HepG2 (cell line): ENCODE measurements around the gene LAMB4. TPM values are rescaled to one million over a fixed set of nuclear protein-coding genes. Genes with fewer than 3 reads are reported as not detected.

Experiments used
- ETV6 ChIP-seq: sonication (generic); formaldehyde crosslinking; conservative IDR thresholded peaks from 2 replicates; pipeline ENCODE4 v1.4.0; 2020; ENCODE audit warnings: missing genetic modification reagents
- MED1 ChIP-seq: sonication (generic); formaldehyde crosslinking; IDR thresholded peaks from 2 replicates; pipeline ENCODE4 v1.4.0; 2020; ENCODE audit warnings: missing genetic modification reagents
- SP4 ChIP-seq: sonication (generic); formaldehyde crosslinking; IDR thresholded peaks from 2 replicates; pipeline ENCODE4 v1.8.1; 2023; ENCODE audit warnings: mild to moderate bottlenecking, missing genetic modification reagents
- TFDP2 ChIP-seq: sonication (generic); formaldehyde crosslinking; IDR thresholded peaks from 2 replicates; pipeline ENCODE4 v1.4.0; 2020; ENCODE audit warnings: missing genetic modification reagents
- ZC3H13 ChIP-seq: sonication (generic); formaldehyde crosslinking; IDR thresholded peaks from 2 replicates; pipeline ENCODE4 v1.8.1; 2023; ENCODE audit warnings: mild to moderate bottlenecking, missing genetic modification reagents, moderate library complexity
- ZNF142 ChIP-seq: sonication (generic); formaldehyde crosslinking; IDR thresholded peaks from 2 replicates; pipeline ENCODE4 v1.4.0; 2020; ENCODE audit warnings: missing genetic modification reagents
- ZNF383 ChIP-seq: sonication (generic); formaldehyde crosslinking; IDR thresholded peaks from 2 replicates; pipeline ENCODE4 v1.4.0; 2020; ENCODE audit warnings: missing genetic modification reagents, mild to moderate bottlenecking, borderline replicate concordance
- ZNF451 ChIP-seq: sonication (generic); formaldehyde crosslinking; IDR thresholded peaks from 2 replicates; pipeline ENCODE4 v1.5.0; 2020; ENCODE audit warnings: mild to moderate bottlenecking, missing genetic modification reagents
- ZNF660 ChIP-seq: sonication (generic); formaldehyde crosslinking; IDR thresholded peaks from 2 replicates; pipeline ENCODE4 v1.5.1; 2020; ENCODE audit warnings: mild to moderate bottlenecking, low read depth, missing genetic modification reagents, borderline replicate concordance
- ZNF780A ChIP-seq: sonication (generic); formaldehyde crosslinking; IDR thresholded peaks from 2 replicates; pipeline ENCODE4 v1.8.0; 2022; ENCODE audit warnings: mild to moderate bottlenecking, missing genetic modification reagents, moderate library complexity
- ZNF891 ChIP-seq: sonication (generic); formaldehyde crosslinking; IDR thresholded peaks from 2 replicates; pipeline ENCODE4 v1.5.0; 2020; ENCODE audit warnings: mild to moderate bottlenecking, missing genetic modification reagents
- polyA plus RNA-seq, 8 experiments: library from polyadenylated mRNA; depleted of rRNA in 3 of 8; stranded (reverse) in 7 of 8; unstranded in 1 of 8; fragments of >200 nt; fragmentation: Illumina TruSeq in 4 of 8; extraction: Trizol in 4 of 8; gene quantifications; 2 replicates each; pipeline versions ENCODE4 v1.2.1 to v1.2.3, GENCODE V29; 2011 to 2016; ENCODE audit warnings: low read depth in 4 of 8, missing spikeins in 1 of 8, mixed read lengths in 1 of 8; ENCODE audit not compliant: insufficient read depth in 1 of 8
- total RNA-seq, 5 experiments: library from RNA; depleted of rRNA; stranded (reverse); fragments of >200 nt; fragmentation: Illumina TruSeq; extraction: Trizol; gene quantifications; 2 replicates each; pipeline ENCODE4 v1.2.3, GENCODE V29; 2016; ENCODE audit warnings: low read depth in 1 of 5
- TF ChIP-seq, protein P1 (sequence below): sonication (generic); formaldehyde crosslinking; IDR thresholded peaks from 2 replicates; pipeline ENCODE4 v1.4.0; 2020; ENCODE audit warnings: missing genetic modification reagents
- TF ChIP-seq, protein P2 (sequence below): IDR thresholded peaks from 2 replicates; pipeline ENCODE4 v1.6.1; 2012; ENCODE audit warnings: low read length, improper control_type of control experiment

Gene LAMB4
- total and polyA plus RNA-seq, 2 of the 13 experiments (the other 11 are each of a cell fraction or from before 2014, with no cell fraction given), result 0.05 TPM; not detected in 1

DNA sequence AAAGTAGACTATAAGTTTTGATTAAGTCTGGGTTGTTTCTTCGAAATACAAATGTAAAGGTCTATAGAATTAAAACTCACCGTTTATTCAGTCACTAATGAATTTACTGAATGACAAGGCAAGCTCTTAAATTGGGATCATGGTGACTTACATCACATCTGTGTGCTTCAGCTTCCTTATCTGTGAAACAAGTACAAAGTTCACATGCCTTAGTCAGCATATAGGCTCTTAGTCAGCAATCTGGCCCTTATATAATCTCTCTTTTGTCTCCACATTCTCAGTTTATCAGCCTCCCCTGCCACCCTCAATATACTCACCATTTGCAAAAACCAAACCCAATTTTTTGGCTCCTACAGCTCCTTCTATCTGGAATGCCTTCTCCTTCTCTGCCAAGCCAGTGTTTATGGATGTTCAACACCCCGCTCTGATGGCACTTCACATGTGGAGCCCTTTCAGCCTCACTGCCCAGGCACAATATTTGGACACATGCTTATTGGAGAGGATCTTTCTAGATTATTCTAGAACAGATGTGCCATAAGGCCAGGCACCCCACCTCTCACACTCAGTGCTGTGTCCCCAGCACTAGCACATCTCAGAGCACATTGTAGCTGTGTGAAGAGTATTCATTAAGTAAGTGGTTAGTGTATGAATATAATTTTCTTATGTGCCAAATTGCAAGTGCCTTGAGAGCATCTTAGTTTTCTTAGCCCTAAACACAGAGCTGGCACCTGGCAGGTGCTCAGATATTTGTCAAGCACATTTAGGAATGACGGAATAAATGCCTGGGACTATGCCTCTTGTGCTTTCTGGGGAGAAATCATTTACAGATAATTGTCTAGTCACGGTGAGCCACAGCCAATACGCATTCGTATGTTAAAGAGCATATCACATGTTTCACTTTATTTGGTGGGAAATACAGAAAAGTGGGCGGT lies 117.4 kb downstream of the LAMB4 start (continued):
- TF ChIP-seq ZNF142 (CRISPR knock-in tag) (no peak), ETV6 (CRISPR knock-in tag) (no peak), ZNF891 (CRISPR knock-in tag) (no peak), ZNF383 (CRISPR knock-in tag) (no peak), MED1 (CRISPR knock-in tag) (peak; percentile 85), SP4 (CRISPR knock-in tag) (no peak), ZNF660 (CRISPR knock-in tag) (no peak), TFDP2 (no peak), ZNF780A (CRISPR knock-in tag) (no peak), ZNF451 (CRISPR knock-in tag) (no peak), ZC3H13 (no peak)
- TF ChIP-seq, protein P1, sequence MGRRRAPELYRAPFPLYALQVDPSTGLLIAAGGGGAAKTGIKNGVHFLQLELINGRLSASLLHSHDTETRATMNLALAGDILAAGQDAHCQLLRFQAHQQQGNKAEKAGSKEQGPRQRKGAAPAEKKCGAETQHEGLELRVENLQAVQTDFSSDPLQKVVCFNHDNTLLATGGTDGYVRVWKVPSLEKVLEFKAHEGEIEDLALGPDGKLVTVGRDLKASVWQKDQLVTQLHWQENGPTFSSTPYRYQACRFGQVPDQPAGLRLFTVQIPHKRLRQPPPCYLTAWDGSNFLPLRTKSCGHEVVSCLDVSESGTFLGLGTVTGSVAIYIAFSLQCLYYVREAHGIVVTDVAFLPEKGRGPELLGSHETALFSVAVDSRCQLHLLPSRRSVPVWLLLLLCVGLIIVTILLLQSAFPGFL (CRISPR knock-in tag), result no peak
- TF ChIP-seq, protein P2, sequence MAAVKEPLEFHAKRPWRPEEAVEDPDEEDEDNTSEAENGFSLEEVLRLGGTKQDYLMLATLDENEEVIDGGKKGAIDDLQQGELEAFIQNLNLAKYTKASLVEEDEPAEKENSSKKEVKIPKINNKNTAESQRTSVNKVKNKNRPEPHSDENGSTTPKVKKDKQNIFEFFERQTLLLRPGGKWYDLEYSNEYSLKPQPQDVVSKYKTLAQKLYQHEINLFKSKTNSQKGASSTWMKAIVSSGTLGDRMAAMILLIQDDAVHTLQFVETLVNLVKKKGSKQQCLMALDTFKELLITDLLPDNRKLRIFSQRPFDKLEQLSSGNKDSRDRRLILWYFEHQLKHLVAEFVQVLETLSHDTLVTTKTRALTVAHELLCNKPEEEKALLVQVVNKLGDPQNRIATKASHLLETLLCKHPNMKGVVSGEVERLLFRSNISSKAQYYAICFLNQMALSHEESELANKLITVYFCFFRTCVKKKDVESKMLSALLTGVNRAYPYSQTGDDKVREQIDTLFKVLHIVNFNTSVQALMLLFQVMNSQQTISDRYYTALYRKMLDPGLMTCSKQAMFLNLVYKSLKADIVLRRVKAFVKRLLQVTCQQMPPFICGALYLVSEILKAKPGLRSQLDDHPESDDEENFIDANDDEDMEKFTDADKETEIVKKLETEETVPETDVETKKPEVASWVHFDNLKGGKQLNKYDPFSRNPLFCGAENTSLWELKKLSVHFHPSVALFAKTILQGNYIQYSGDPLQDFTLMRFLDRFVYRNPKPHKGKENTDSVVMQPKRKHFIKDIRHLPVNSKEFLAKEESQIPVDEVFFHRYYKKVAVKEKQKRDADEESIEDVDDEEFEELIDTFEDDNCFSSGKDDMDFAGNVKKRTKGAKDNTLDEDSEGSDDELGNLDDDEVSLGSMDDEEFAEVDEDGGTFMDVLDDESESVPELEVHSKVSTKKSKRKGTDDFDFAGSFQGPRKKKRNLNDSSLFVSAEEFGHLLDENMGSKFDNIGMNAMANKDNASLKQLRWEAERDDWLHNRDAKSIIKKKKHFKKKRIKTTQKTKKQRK, result no peak
